ENCODE measurements around the gene SIN3A. TPM values are rescaled to one million over a fixed set of nuclear protein-coding genes. Genes with fewer than 3 reads are reported as not detected.
A peak's percentile ranks its signal among the peaks of the same experiment; 100 is the strongest.
"Not testable (repeated sequence)": the region's sequence is repeated elsewhere in the genome, so short reads cannot be mapped to it uniquely, and the experiment has no call there.

SIN3A gene
- total RNA-seq, 1 donor from 2014 or later: 96.4 TPM

DNA sequence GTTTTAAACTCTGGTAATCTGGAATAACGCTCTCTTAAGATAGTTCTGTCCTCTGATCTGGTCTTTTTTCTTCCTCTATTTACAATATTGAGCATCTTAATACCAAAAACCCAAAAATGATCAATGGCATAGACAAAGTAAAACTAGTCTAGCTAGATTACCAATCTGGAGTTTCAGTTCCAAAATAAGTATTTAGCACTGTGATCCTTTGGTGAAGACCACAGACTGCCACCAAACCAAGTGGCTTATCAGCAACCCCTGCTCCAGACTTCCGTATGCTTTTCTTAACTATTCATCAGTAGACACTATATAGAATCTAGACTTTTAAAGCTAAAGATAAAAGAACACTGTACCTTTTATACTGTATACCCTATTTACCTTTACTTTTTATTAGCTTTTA lies 47.6 kb downstream of the SIN3A start:
- Mint-ChIP-seq H3K27me3 (no peaks in the 10 kb centered on the region), H3K36me3 (ENCODE audit: insufficient read depth) (peaks cover 36% of the 10 kb centered on the region), H3K9me3 (ENCODE audit: low read depth) (no peaks in the 10 kb centered on the region), H3K4me3 (ENCODE audit: low read depth) (no peak overlapping the region), H3K27ac (no peak overlapping the region), H3K4me1 (ENCODE audit: low read depth) (no peaks in the 10 kb centered on the region)
- no peak for DNase-seq (ENCODE audit: low spot score, unreplicated experiment)
- TF ChIP-seq, protein P1, sequence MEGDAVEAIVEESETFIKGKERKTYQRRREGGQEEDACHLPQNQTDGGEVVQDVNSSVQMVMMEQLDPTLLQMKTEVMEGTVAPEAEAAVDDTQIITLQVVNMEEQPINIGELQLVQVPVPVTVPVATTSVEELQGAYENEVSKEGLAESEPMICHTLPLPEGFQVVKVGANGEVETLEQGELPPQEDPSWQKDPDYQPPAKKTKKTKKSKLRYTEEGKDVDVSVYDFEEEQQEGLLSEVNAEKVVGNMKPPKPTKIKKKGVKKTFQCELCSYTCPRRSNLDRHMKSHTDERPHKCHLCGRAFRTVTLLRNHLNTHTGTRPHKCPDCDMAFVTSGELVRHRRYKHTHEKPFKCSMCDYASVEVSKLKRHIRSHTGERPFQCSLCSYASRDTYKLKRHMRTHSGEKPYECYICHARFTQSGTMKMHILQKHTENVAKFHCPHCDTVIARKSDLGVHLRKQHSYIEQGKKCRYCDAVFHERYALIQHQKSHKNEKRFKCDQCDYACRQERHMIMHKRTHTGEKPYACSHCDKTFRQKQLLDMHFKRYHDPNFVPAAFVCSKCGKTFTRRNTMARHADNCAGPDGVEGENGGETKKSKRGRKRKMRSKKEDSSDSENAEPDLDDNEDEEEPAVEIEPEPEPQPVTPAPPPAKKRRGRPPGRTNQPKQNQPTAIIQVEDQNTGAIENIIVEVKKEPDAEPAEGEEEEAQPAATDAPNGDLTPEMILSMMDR (IDR thresholded peaks at IDR 0.05; ENCODE audit: unreplicated experiment): no peak

DNA sequence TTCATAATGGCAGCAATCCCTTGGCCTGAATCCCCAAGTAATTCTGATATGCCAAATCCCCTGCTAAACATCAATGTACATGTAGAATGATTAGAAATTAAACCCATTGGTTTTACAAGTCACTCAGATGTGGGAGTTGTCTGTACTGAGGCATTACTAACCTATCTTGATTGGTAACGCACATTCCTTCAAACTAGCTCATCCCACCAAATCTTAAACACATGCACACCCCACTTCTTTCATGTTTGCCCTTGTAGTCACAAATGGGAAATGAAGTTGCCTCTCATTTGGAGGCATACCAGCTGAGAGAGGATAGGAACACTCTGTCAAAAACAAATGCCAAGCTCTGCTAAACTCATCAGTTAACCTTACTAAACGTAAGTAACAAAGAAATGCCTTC lies 54.0 kb downstream of the SIN3A start:
- Mint-ChIP-seq H3K9me3 (ENCODE audit: low read depth) (no peaks in the 10 kb centered on the region), H3K27ac (no peak overlapping the region), H3K4me3 (ENCODE audit: low read depth) (no peak overlapping the region), H3K27me3 (no peaks in the 10 kb centered on the region), H3K4me1 (ENCODE audit: low read depth) (no peaks in the 10 kb centered on the region), H3K36me3 (ENCODE audit: insufficient read depth) (peaks cover 22% of the 10 kb centered on the region)
- DNase-seq (ENCODE audit: low spot score, unreplicated experiment): no peak
- TF ChIP-seq, protein P1 (IDR thresholded peaks at IDR 0.05; ENCODE audit: unreplicated experiment): no peak

DNA sequence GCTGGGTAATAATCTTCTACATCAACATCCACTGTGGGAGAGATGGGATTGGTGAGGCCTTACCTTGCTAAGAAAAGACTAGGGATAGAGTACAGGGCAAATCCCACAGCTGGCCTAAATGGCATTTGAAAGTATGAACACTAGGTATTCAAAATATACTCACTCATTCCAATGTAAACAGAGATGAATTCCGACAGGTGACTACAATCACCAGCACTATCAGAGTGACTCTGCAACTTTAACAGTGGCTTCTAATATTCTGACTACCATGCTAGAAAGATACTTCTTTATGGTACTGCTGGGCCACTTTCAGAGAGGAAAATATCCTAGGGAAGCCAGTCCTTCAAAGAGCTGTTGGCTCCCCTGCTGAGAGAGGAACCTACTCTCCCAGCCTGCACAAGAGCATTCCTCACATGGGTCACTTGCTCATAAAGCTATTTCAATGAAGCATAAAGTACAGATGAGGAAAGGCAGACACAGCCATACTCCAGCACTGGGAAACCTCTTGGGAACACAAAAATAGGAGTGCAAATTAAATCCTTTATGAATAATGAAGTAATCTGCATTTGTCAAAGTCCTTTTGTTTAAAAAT lies 61.6 kb downstream of the SIN3A start:
- TF ChIP-seq, protein P1 (IDR thresholded peaks at IDR 0.05; ENCODE audit: unreplicated experiment): no peak
- H3K27ac Mint-ChIP-seq: peak overlapping the region; percentile 56
- DNase-seq (ENCODE audit: low spot score, unreplicated experiment): no peak
- H3K36me3 Mint-ChIP-seq (ENCODE audit: insufficient read depth): peaks cover 20% of the 10 kb centered on the region
- H3K9me3 Mint-ChIP-seq (ENCODE audit: low read depth): no peaks in the 10 kb centered on the region
- peaks cover 10% of the 10 kb centered on the region for H3K4me1 Mint-ChIP-seq (ENCODE audit: low read depth)
- H3K4me3 Mint-ChIP-seq (ENCODE audit: low read depth): no peak overlapping the region
- no peaks in the 10 kb centered on the region for H3K27me3 Mint-ChIP-seq

DNA sequence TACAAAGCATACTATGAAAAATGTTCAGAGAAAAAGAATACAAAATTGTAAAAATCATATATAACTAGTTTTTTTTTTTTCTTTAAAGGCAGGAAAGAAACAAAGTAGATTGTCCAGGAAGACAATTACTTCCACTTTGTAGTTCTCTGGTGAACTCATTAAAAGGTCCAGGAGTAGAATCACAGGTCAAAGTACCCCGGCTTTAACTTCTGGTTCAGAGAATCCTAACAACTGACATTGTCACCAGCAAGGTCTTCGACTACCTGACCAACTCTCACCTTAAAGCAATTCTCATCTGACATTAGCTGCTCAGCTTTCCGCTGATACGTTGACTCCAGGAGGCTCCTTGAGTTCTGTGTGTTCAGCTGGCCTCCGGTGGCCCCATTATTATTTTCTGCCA lies 67.5 kb downstream of the SIN3A start:
- H3K27me3 Mint-ChIP-seq; H3K9me3 Mint-ChIP-seq (ENCODE audit: low read depth); H3K4me3 Mint-ChIP-seq (ENCODE audit: low read depth); DNase-seq (ENCODE audit: low spot score, unreplicated experiment): not testable (repeated sequence)
- Mint-ChIP-seq H3K36me3 (ENCODE audit: insufficient read depth) (peaks cover 28% of the 10 kb centered on the region), H3K27ac (peak overlapping the region; percentile 89), H3K4me1 (ENCODE audit: low read depth) (peaks cover 36% of the 10 kb centered on the region)

DNA sequence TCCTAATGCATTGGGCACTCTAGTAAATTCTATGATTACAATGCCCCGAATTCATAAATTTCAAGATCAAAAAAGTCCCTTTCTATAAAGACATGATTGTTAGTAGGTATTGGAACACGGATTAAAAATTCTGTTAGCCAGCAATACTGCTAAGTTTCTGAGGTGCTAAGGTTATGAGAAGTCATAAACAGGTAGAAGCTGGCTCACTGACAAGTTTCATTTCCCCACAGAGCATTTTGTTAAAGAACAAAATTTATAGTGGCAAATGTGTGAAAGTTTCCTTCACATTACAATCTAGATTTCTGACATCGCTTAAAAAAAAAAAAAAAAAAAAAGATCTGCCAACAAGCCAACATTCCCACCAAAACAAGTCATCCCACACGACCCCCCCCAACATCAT lies 70.7 kb downstream of the SIN3A start:
- TF ChIP-seq, protein P1 (IDR thresholded peaks at IDR 0.05; ENCODE audit: unreplicated experiment): no peak
- peaks cover 29% of the 10 kb centered on the region for H3K36me3 Mint-ChIP-seq (ENCODE audit: insufficient read depth)

More for the DNA sequence above, 70.7 kb downstream of the SIN3A start:
- peaks cover 35% of the 10 kb centered on the region for H3K4me1 Mint-ChIP-seq (ENCODE audit: low read depth)
- H3K27me3 Mint-ChIP-seq: no peaks in the 10 kb centered on the region
- DNase-seq (ENCODE audit: low spot score, unreplicated experiment): no peak
- no peaks in the 10 kb centered on the region for H3K9me3 Mint-ChIP-seq (ENCODE audit: low read depth)
- peak overlapping the region; percentile 57 for H3K27ac Mint-ChIP-seq
- no peak overlapping the region for H3K4me3 Mint-ChIP-seq (ENCODE audit: low read depth)
